Activated CD8-positive, alpha-beta memory T cell treated with anti-CD3 and anti-CD28 coated beads, Interleukin-2, amount 50 U/mL, for 48 hours (primary cell): ENCODE measurements around the gene LMAN1.

ENCODE experiments used
- DNase-seq: peaks from one replicate; pipeline ENCODE4 v3.0.0-alpha.2; 2020

LMAN1 gene

GRCh38 chr18:59359576-59359952 is 499 bp upstream of the LMAN1 start:
- no peak for DNase-seq

GRCh38 chr18:59358414-59358711 is 702 bp downstream of the LMAN1 start:
- DNase-seq, result no peak

GRCh38 chr18:59357928-59358327 is 1.1 kb downstream of the LMAN1 start:
- no peak for DNase-seq

GRCh38 chr18:59354731-59355130 is 4.3 kb downstream of the LMAN1 start:
- no peak for DNase-seq

GRCh38 chr18:59353079-59353680 is 5.9 kb downstream of the LMAN1 start:
- DNase-seq, result no peak

- no peak for DNase-seq
Observed at GRCh38 chr18:59352250-59352855, 6.7 kb downstream of the LMAN1 start.

- no peak for DNase-seq
Observed at GRCh38 chr18:59345556-59345955, 13.5 kb downstream of the LMAN1 start.

GRCh38 chr18:59344996-59345395 is 14.1 kb downstream of the LMAN1 start:
- DNase-seq, result no peak

- DNase-seq, result no peak
Observed at GRCh38 chr18:59343926-59344325, 15.1 kb downstream of the LMAN1 start.

- DNase-seq, result no peak
Observed at GRCh38 chr18:59340817-59341216, 18.2 kb downstream of the LMAN1 start.

GRCh38 chr18:59340312-59340711 is 18.8 kb downstream of the LMAN1 start:
- no peak for DNase-seq

GRCh38 chr18:59332986-59333385 is 26.1 kb downstream of the LMAN1 start:
- no peak for DNase-seq

- no peak for DNase-seq
Observed at GRCh38 chr18:59328683-59329082, 30.4 kb downstream of the LMAN1 start.

- DNase-seq, result no peak
Observed at GRCh38 chr18:59325965-59326364, 33.1 kb downstream of the LMAN1 start.

- DNase-seq, result no peak
Observed at GRCh38 chr18:59324623-59324971, 34.5 kb downstream of the LMAN1 start.

GRCh38 chr18:59323931-59324622 is 35.0 kb downstream of the LMAN1 start:
- no peak for DNase-seq

GRCh38 chr18:59318460-59319050 is 40.5 kb downstream of the LMAN1 start, which contains the start of gene CPLX4:
Gene CPLX4 (minus strand): TSS chr18:59318649. CDS start chr18:59318462, 187 bp downstream.
- no peak for DNase-seq

- DNase-seq, result no peak
Observed at GRCh38 chr18:59311631-59312030, 47.4 kb downstream of the LMAN1 start.

GRCh38 chr18:59308938-59309260 is 50.2 kb downstream of the LMAN1 start:
- DNase-seq, result no peak

- peak; percentile 90 for DNase-seq
Observed at GRCh38 chr18:59308248-59308937, 50.7 kb downstream of the LMAN1 start.

- no peak for DNase-seq
Observed at GRCh38 chr18:59306640-59307039, 52.4 kb downstream of the LMAN1 start.

GRCh38 chr18:59305295-59305694 is 53.8 kb downstream of the LMAN1 start:
- DNase-seq, result no peak

- no peak for DNase-seq
Observed at GRCh38 chr18:59303656-59304195, 55.3 kb downstream of the LMAN1 start.

- DNase-seq, result no peak
Observed at GRCh38 chr18:59303006-59303405, 56.1 kb downstream of the LMAN1 start.
